ENCODE results near the gene IL36B.

IL36B gene

GRCh38 chr2:113054066-113054465 lies 1.4 kb upstream of the IL36B start:
- no peak overlapping the region for H3K4me3 ChIP-seq (ENCODE audit: low read length)
- no peak for TF ChIP-seq ZNF274 (IDR thresholded peaks at IDR 0.05; ENCODE audit: low read depth, low read length)

- no peak overlapping the region for H3K4me3 ChIP-seq (ENCODE audit: low read length)
- no peak for TF ChIP-seq ZNF274 (IDR thresholded peaks at IDR 0.05; ENCODE audit: low read depth, low read length)
Observed at GRCh38 chr2:113053666-113054065, 999 bp upstream of the IL36B start.

- no peak for TF ChIP-seq ZNF274 (IDR thresholded peaks at IDR 0.05; ENCODE audit: low read depth, low read length)
- no peak overlapping the region for H3K4me3 ChIP-seq (ENCODE audit: low read length)
Observed at GRCh38 chr2:113050921-113051895, 1.5 kb downstream of the IL36B start.

- TF ChIP-seq ZNF274 (IDR thresholded peaks at IDR 0.05; ENCODE audit: low read depth, low read length) = no peak
- H3K4me3 ChIP-seq (ENCODE audit: low read length) = no peak overlapping the region
Observed at GRCh38 chr2:113046465-113046864, 6.2 kb downstream of the IL36B start.

- TF ChIP-seq ZNF274 (IDR thresholded peaks at IDR 0.05; ENCODE audit: low read depth, low read length) = no peak
- no peak overlapping the region for H3K4me3 ChIP-seq (ENCODE audit: low read length)
Observed at GRCh38 chr2:113041871-113042270, 10.8 kb downstream of the IL36B start.

GRCh38 chr2:113039719-113040118 lies 12.9 kb downstream of the IL36B start:
- TF ChIP-seq ZNF274 (IDR thresholded peaks at IDR 0.05; ENCODE audit: low read depth, low read length) = no peak

GRCh38 chr2:113039158-113039557 lies 13.5 kb downstream of the IL36B start:
- no peak for TF ChIP-seq ZNF274 (IDR thresholded peaks at IDR 0.05; ENCODE audit: low read depth, low read length)

More at GRCh38 chr2:113039719-113040118, 12.9 kb downstream of the IL36B start:
- H3K4me3 ChIP-seq (ENCODE audit: low read length) = no peak overlapping the region

GRCh38 chr2:113038291-113038690 lies 14.4 kb downstream of the IL36B start:
- no peak overlapping the region for H3K4me3 ChIP-seq (ENCODE audit: low read length)
- TF ChIP-seq ZNF274 (IDR thresholded peaks at IDR 0.05; ENCODE audit: low read depth, low read length) = no peak

More at GRCh38 chr2:113039158-113039557, 13.5 kb downstream of the IL36B start:
- no peak overlapping the region for H3K4me3 ChIP-seq (ENCODE audit: low read length)

- no peak overlapping the region for H3K4me3 ChIP-seq (ENCODE audit: low read length)
- no peak for TF ChIP-seq ZNF274 (IDR thresholded peaks at IDR 0.05; ENCODE audit: low read depth, low read length)
Observed at GRCh38 chr2:113036763-113037162, 15.9 kb downstream of the IL36B start.

GRCh38 chr2:113034016-113034415 lies 18.7 kb downstream of the IL36B start:
- no peak overlapping the region for H3K4me3 ChIP-seq (ENCODE audit: low read length)
- no peak for TF ChIP-seq ZNF274 (IDR thresholded peaks at IDR 0.05; ENCODE audit: low read depth, low read length)

- H3K4me3 ChIP-seq (ENCODE audit: low read length) = no peak overlapping the region
- no peak for TF ChIP-seq ZNF274 (IDR thresholded peaks at IDR 0.05; ENCODE audit: low read depth, low read length)
Observed at GRCh38 chr2:113032737-113033136, 19.9 kb downstream of the IL36B start.

- no peak for TF ChIP-seq ZNF274 (IDR thresholded peaks at IDR 0.05; ENCODE audit: low read depth, low read length)
- H3K4me3 ChIP-seq (ENCODE audit: low read length) = no peak overlapping the region
Observed at GRCh38 chr2:113028112-113028511, 24.6 kb downstream of the IL36B start.

GRCh38 chr2:113027691-113028090 lies 25.0 kb downstream of the IL36B start:
- H3K4me3 ChIP-seq (ENCODE audit: low read length) = no peak overlapping the region
- no peak for TF ChIP-seq ZNF274 (IDR thresholded peaks at IDR 0.05; ENCODE audit: low read depth, low read length)

GRCh38 chr2:113025737-113026136 lies 26.9 kb downstream of the IL36B start:
- no peak overlapping the region for H3K4me3 ChIP-seq (ENCODE audit: low read length)
- TF ChIP-seq ZNF274 (IDR thresholded peaks at IDR 0.05; ENCODE audit: low read depth, low read length) = no peak

- no peak overlapping the region for H3K4me3 ChIP-seq (ENCODE audit: low read length)
- TF ChIP-seq ZNF274 (IDR thresholded peaks at IDR 0.05; ENCODE audit: low read depth, low read length) = no peak
Observed at GRCh38 chr2:113024764-113025163, 27.9 kb downstream of the IL36B start.

Measured in GM08714 (cell line).